ENCODE measurements around the gene CRB2. TPM values are rescaled to one million over a fixed set of nuclear protein-coding genes. Genes with fewer than 3 reads are reported as not detected.

CRB2 gene
- total RNA-seq, 6 donors from 2014 or later: 0.13 to 0.23 TPM; not detected in 4

GRCh38 chr9:123419721-123420591, 64.0 kb downstream of the CRB2 start:
- Histone ChIP-seq H3K4me3 (no peak overlapping the region), H3K27me3 (no peaks in the 10 kb centered on the region), H3K27ac (no peak overlapping the region), H3K4me1 (no peaks in the 10 kb centered on the region), H3K36me3 (peaks cover 0 to 12% (median 6%) of the 10 kb centered on the region in 4 donors), H3K9me3 (no peaks in the 10 kb centered on the region)
- DNase-seq: peak in 1 of 2 donors; percentile 14
- WGBS, 2 donors: 73 to 84% methylated on average over 17 to 31 of the region's 31 CpGs
- no peak for ATAC-seq (ENCODE audit: low FRiP score in 2 of 2)
- TF ChIP-seq, protein P1, sequence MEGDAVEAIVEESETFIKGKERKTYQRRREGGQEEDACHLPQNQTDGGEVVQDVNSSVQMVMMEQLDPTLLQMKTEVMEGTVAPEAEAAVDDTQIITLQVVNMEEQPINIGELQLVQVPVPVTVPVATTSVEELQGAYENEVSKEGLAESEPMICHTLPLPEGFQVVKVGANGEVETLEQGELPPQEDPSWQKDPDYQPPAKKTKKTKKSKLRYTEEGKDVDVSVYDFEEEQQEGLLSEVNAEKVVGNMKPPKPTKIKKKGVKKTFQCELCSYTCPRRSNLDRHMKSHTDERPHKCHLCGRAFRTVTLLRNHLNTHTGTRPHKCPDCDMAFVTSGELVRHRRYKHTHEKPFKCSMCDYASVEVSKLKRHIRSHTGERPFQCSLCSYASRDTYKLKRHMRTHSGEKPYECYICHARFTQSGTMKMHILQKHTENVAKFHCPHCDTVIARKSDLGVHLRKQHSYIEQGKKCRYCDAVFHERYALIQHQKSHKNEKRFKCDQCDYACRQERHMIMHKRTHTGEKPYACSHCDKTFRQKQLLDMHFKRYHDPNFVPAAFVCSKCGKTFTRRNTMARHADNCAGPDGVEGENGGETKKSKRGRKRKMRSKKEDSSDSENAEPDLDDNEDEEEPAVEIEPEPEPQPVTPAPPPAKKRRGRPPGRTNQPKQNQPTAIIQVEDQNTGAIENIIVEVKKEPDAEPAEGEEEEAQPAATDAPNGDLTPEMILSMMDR (IDR thresholded peaks at IDR 0.05): no peak
- TF ChIP-seq POLR2AphosphoS5 (IDR thresholded peaks at IDR 0.05) (no peak), POLR2A (IDR thresholded peaks at IDR 0.05) (no peak), EP300 (IDR thresholded peaks at IDR 0.05) (no peak)

- Histone ChIP-seq H3K27me3 (no peaks in the 10 kb centered on the region), H3K36me3 (peaks cover 0 to 12% (median 6%) of the 10 kb centered on the region in 4 donors), H3K27ac (no peak overlapping the region), H3K4me3 (no peak overlapping the region), H3K4me1 (no peaks in the 10 kb centered on the region), H3K9me3 (no peaks in the 10 kb centered on the region)
- WGBS, 2 donors: 47 to 86% methylated on average over 4 to 14 of the region's 17 CpGs
- ATAC-seq (ENCODE audit: low FRiP score in 2 of 2): no peak
- TF ChIP-seq, protein P1 (IDR thresholded peaks at IDR 0.05): no peak
- TF ChIP-seq POLR2A (IDR thresholded peaks at IDR 0.05): no peak
- no peak for TF ChIP-seq EP300 (IDR thresholded peaks at IDR 0.05)
- no peak for TF ChIP-seq POLR2AphosphoS5 (IDR thresholded peaks at IDR 0.05)
- no peak for DNase-seq
Measured at GRCh38 chr9:123420592-123421111, 64.7 kb downstream of the CRB2 start.

- Histone ChIP-seq H3K9me3 (no peaks in the 10 kb centered on the region), H3K36me3 (peaks cover 0 to 12% (median 6%) of the 10 kb centered on the region in 4 donors), H3K4me3 (no peak overlapping the region), H3K4me1 (no peaks in the 10 kb centered on the region), H3K27ac (no peak overlapping the region), H3K27me3 (no peaks in the 10 kb centered on the region)
- ATAC-seq (ENCODE audit: low FRiP score in 2 of 2): no peak
- DNase-seq: no peak
- TF ChIP-seq POLR2A (IDR thresholded peaks at IDR 0.05) (no peak), POLR2AphosphoS5 (IDR thresholded peaks at IDR 0.05) (no peak), EP300 (IDR thresholded peaks at IDR 0.05) (no peak)
- TF ChIP-seq, protein P1 (IDR thresholded peaks at IDR 0.05): no peak
- WGBS, 2 donors: 88 to 92% methylated on average over 12 to 13 of the region's 13 CpGs
Measured at GRCh38 chr9:123421186-123421585, 65.2 kb downstream of the CRB2 start.

DNA sequence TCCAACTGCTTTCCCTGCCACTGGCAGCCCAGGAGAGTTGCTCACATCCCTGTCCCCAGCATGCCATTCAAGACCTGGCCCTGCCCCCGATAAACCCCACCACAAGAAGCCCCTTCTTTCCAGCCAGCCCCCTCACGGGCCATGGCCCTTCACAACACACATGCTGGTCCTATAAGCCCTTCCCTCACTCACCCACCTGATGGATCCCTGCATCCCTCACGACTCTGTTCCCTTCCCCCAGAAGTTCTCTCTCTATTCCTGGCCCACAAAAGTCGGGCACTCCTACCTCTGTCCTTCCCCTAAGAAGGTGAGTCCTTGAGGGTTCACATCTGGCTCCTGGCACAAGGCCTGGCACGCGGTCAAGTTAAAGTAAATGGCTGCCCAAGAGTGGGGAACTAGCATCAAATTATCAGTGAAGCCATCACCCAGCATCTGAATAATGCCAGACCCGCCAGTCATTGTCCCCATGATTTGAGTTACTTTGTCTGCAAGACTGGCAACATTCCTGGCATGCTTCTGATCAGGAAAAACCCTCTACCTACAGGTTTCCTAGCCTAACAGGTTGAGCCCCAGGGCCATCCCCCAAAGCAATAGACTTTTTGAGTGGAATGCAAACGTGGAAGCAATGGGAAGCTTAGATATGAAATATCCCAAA, 65.9 kb downstream of the CRB2 start:
- no peak overlapping the region for H3K27ac ChIP-seq
- H3K36me3 ChIP-seq: peaks cover 0 to 12% (median 6%) of the 10 kb centered on the region in 4 donors
- no peaks in the 10 kb centered on the region for H3K9me3 ChIP-seq
- 71 to 79% methylated on average over 8 of the region's 8 CpGs for WGBS, 2 donors
- H3K4me3 ChIP-seq: no peak overlapping the region
- H3K27me3 ChIP-seq: no peaks in the 10 kb centered on the region
- TF ChIP-seq POLR2AphosphoS5 (IDR thresholded peaks at IDR 0.05) (no peak), POLR2A (IDR thresholded peaks at IDR 0.05) (no peak), EP300 (IDR thresholded peaks at IDR 0.05) (no peak)
- TF ChIP-seq, protein P1 (IDR thresholded peaks at IDR 0.05): no peak
- DNase-seq: peak in 1 of 2 donors; percentile 7
- no peak for ATAC-seq (ENCODE audit: low FRiP score in 2 of 2)
- H3K4me1 ChIP-seq: no peaks in the 10 kb centered on the region

All from upper lobe of left lung (tissue), 6 donors.